HEK293 (cell line): ENCODE measurements around the gene EFNA2.

Source experiments
- ATF2 ChIP-seq: fragments of 450-650 bp; formaldehyde crosslinking; IDR thresholded peaks from 2 replicates; pipeline ENCODE4 v1.5.1; 2016; ENCODE audit warnings: missing biosample characterization, missing genetic modification characterization, low read depth
- CTCF ChIP-seq: fragments of 450-650 bp; formaldehyde crosslinking; IDR thresholded peaks from 2 replicates; pipeline ENCODE4 v1.5.1; 2016; ENCODE audit warnings: missing biosample characterization, missing genetic modification characterization
- SP2 ChIP-seq: fragments of 450-650 bp; formaldehyde crosslinking; IDR thresholded peaks from 2 replicates; pipeline ENCODE4 v1.5.1; 2016; ENCODE audit warnings: missing biosample characterization, missing genetic modification characterization
- ZBTB21 ChIP-seq: fragments of 450-650 bp; formaldehyde crosslinking; IDR thresholded peaks from 2 replicates; pipeline ENCODE4 v1.5.1; 2017; ENCODE audit warnings: missing biosample characterization, missing genetic modification characterization
- ZBTB26 ChIP-seq: fragments of 450-650 bp; formaldehyde crosslinking; optimal IDR thresholded peaks from 2 replicates; pipeline ENCODE3; 2016; ENCODE audit warnings: missing biosample characterization, mild to moderate bottlenecking, missing genetic modification characterization
- ZBTB44 ChIP-seq: fragments of 450-650 bp; IDR thresholded peaks from 2 replicates; pipeline ENCODE4 v1.5.1; 2018; ENCODE audit warnings: missing biosample characterization, mild to moderate bottlenecking, missing genetic modification characterization
- ZNF16 ChIP-seq: fragments of 450-650 bp; formaldehyde crosslinking; IDR thresholded peaks from 2 replicates; pipeline ENCODE4 v1.5.1; 2016; ENCODE audit warnings: low read depth, missing biosample characterization, missing genetic modification characterization
- ZNF274 ChIP-seq, 2 experiments: fragments of 200-500 bp in 1 of 2; fragments of 450-650 bp in 1 of 2; sonication (Bioruptor generic) in 1 of 2; formaldehyde crosslinking in 1 of 2; IDR thresholded peaks; 2 replicates each; pipeline versions ENCODE4 v1.5.1 to v1.6.1; 2014 to 2016; ENCODE audit warnings: borderline replicate concordance in 1 of 2, inconsistent platforms in 1 of 2, low read length in 1 of 2, missing biosample characterization in 1 of 2, missing genetic modification characterization in 1 of 2
- ZNF747 ChIP-seq: fragments of 450-650 bp; formaldehyde crosslinking; IDR thresholded peaks from 2 replicates; pipeline ENCODE4 v1.5.1; 2016; ENCODE audit warnings: missing biosample characterization, missing genetic modification characterization
- ZSCAN30 ChIP-seq: fragments of 450-650 bp; IDR thresholded peaks from 2 replicates; pipeline ENCODE4 v1.5.1; 2018; ENCODE audit warnings: missing biosample characterization, mild to moderate bottlenecking, missing genetic modification characterization, moderate library complexity
- TF ChIP-seq, protein P1 (sequence below): fragments of 450-650 bp; formaldehyde crosslinking; IDR thresholded peaks from 2 replicates; pipeline ENCODE4 v1.5.1; 2016; ENCODE audit warnings: missing biosample characterization, missing genetic modification characterization, borderline replicate concordance

DNA sequence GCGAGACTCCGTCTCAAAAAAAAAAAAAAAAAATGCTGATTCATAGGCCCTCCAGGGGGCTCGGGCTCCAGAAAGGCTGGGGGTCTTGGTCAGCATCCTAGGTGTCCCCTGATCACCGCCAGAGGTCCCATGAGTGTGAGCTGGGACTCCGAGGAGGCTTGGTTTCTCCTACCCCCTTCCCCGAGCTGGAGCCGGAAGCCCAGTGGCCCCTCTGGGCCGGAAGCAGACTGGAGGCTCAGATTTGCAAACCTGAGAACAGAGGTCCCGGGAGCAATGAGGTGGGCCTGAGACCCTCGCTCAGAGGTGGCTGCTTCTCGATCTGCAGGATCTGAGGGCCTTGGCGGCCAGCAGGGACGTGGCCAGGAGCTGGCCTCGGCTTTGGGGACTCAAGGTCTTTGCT is 41.5 kb downstream of the EFNA2 start:
- TF ChIP-seq SP2 (tag by site-specific recombination) (no peak), ZSCAN30 (no peak), CTCF (no peak), ZBTB26 (no peak), ZBTB21 (tag by site-specific recombination) (no peak), ZBTB44 (tag by site-specific recombination) (no peak), ZNF274 (IDR thresholded peaks at IDR 0.05; ENCODE audit: low read length) (no peak), ZNF274 (tag by site-specific recombination; IDR thresholded peaks at IDR 0.05; ENCODE audit: borderline replicate concordance) (no peak), ATF2 (tag by site-specific recombination) (no peak), ZNF16 (tag by site-specific recombination) (no peak), ZNF747 (tag by site-specific recombination) (no peak)
- TF ChIP-seq, protein P1, sequence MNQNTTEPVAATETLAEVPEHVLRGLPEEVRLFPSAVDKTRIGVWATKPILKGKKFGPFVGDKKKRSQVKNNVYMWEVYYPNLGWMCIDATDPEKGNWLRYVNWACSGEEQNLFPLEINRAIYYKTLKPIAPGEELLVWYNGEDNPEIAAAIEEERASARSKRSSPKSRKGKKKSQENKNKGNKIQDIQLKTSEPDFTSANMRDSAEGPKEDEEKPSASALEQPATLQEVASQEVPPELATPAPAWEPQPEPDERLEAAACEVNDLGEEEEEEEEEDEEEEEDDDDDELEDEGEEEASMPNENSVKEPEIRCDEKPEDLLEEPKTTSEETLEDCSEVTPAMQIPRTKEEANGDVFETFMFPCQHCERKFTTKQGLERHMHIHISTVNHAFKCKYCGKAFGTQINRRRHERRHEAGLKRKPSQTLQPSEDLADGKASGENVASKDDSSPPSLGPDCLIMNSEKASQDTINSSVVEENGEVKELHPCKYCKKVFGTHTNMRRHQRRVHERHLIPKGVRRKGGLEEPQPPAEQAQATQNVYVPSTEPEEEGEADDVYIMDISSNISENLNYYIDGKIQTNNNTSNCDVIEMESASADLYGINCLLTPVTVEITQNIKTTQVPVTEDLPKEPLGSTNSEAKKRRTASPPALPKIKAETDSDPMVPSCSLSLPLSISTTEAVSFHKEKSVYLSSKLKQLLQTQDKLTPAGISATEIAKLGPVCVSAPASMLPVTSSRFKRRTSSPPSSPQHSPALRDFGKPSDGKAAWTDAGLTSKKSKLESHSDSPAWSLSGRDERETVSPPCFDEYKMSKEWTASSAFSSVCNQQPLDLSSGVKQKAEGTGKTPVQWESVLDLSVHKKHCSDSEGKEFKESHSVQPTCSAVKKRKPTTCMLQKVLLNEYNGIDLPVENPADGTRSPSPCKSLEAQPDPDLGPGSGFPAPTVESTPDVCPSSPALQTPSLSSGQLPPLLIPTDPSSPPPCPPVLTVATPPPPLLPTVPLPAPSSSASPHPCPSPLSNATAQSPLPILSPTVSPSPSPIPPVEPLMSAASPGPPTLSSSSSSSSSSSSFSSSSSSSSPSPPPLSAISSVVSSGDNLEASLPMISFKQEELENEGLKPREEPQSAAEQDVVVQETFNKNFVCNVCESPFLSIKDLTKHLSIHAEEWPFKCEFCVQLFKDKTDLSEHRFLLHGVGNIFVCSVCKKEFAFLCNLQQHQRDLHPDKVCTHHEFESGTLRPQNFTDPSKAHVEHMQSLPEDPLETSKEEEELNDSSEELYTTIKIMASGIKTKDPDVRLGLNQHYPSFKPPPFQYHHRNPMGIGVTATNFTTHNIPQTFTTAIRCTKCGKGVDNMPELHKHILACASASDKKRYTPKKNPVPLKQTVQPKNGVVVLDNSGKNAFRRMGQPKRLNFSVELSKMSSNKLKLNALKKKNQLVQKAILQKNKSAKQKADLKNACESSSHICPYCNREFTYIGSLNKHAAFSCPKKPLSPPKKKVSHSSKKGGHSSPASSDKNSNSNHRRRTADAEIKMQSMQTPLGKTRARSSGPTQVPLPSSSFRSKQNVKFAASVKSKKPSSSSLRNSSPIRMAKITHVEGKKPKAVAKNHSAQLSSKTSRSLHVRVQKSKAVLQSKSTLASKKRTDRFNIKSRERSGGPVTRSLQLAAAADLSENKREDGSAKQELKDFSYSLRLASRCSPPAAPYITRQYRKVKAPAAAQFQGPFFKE (tag by site-specific recombination), result no peak
